Left ventricle myocardium inferior (tissue), 1 donor: Measurements from ENCODE around the gene MTMR12. TPM values are rescaled to one million over a fixed set of nuclear protein-coding genes. Genes with fewer than 3 reads are reported as not detected.

Experiments used
- DNase-seq: peaks from one replicate; pipeline ENCODE4 v3.0.0-alpha.2; 2020
- H3K27ac ChIP-seq: fragments of 200-600 bp; replicated peaks from 2 replicates; pipeline ENCODE4 v1.8.0; 2021
- H3K27me3 ChIP-seq: fragments of 200-600 bp; 2 replicates; pipeline ENCODE4 v1.8.0; 2021; ENCODE audit warnings: low read depth
- H3K36me3 ChIP-seq: fragments of 200-600 bp; 2 replicates; pipeline ENCODE4 v1.8.0; 2021
- H3K4me1 ChIP-seq: fragments of 200-600 bp; 2 replicates; pipeline ENCODE4 v1.8.0; 2021
- H3K4me3 ChIP-seq: fragments of 200-600 bp; 2 replicates; pipeline ENCODE4 v1.8.0; 2021; ENCODE audit warnings: mild to moderate bottlenecking, moderate library complexity
- H3K9me3 ChIP-seq: fragments of 200-600 bp; replicated peaks from 2 replicates; pipeline ENCODE4 v1.8.0; 2021
- intact Hi-C: fragments of 100-400 bp; cut with micrococcal nuclease; formaldehyde crosslinking; loops from one replicate; pipeline ENCODE4 v1.11.0; 2022
- total RNA-seq: library from RNA; stranded (reverse); fragmentation: NEBNext Ultra II Directional; extraction: Animal tissue kit (Norgen Biotek cat#: 25700); gene quantifications from one replicate; pipeline ENCODE4 v1.2.1, GENCODE V29; 2021
- TF ChIP-seq, protein P1 (sequence below): fragments of 200-600 bp; IDR thresholded peaks from 2 replicates; pipeline ENCODE4 v1.8.0; 2021; ENCODE audit warnings: antibody characterized with exemption, mild to moderate bottlenecking, borderline replicate concordance
- donor health status: DM: no; HTN: yes; CAD: no; lungs with severe emphysema.

MTMR12 gene
- total RNA-seq, 1 donor from 2014 or later, result 13.8 TPM

- intact Hi-C loops, result no loop called here
- peaks cover 84% of the 10 kb centered on the region for H3K36me3 ChIP-seq
- TF ChIP-seq, protein P1, sequence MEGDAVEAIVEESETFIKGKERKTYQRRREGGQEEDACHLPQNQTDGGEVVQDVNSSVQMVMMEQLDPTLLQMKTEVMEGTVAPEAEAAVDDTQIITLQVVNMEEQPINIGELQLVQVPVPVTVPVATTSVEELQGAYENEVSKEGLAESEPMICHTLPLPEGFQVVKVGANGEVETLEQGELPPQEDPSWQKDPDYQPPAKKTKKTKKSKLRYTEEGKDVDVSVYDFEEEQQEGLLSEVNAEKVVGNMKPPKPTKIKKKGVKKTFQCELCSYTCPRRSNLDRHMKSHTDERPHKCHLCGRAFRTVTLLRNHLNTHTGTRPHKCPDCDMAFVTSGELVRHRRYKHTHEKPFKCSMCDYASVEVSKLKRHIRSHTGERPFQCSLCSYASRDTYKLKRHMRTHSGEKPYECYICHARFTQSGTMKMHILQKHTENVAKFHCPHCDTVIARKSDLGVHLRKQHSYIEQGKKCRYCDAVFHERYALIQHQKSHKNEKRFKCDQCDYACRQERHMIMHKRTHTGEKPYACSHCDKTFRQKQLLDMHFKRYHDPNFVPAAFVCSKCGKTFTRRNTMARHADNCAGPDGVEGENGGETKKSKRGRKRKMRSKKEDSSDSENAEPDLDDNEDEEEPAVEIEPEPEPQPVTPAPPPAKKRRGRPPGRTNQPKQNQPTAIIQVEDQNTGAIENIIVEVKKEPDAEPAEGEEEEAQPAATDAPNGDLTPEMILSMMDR, result no peak
Observed at GRCh38 chr5:32270946-32271345, 41.8 kb downstream of the MTMR12 start.

GRCh38 chr5:32270178-32270577 lies 42.6 kb downstream of the MTMR12 start:
- Histone ChIP-seq H3K27ac (no peak overlapping the region), H3K9me3 (no peaks in the 10 kb centered on the region), H3K36me3 (peaks cover 91% of the 10 kb centered on the region), H3K4me3 (no peak overlapping the region), H3K27me3 (no peaks in the 10 kb centered on the region), H3K4me1 (peaks cover 21% of the 10 kb centered on the region)
- DNase-seq, result no peak
- intact Hi-C loops, result no loop called here
- TF ChIP-seq, protein P1, result no peak

More at GRCh38 chr5:32270946-32271345, 41.8 kb downstream of the MTMR12 start:
- Histone ChIP-seq H3K27ac (no peak overlapping the region), H3K4me1 (peaks cover 22% of the 10 kb centered on the region), H3K27me3 (no peaks in the 10 kb centered on the region), H3K4me3 (no peak overlapping the region), H3K9me3 (no peaks in the 10 kb centered on the region)
- no peak for DNase-seq

- Histone ChIP-seq H3K4me3 (no peak overlapping the region), H3K36me3 (peaks cover 90% of the 10 kb centered on the region), H3K4me1 (peaks cover 31% of the 10 kb centered on the region), H3K27ac (no peak overlapping the region), H3K27me3 (no peaks in the 10 kb centered on the region), H3K9me3 (no peaks in the 10 kb centered on the region)
- intact Hi-C loops, result no loop called here
- TF ChIP-seq, protein P1, result no peak
- DNase-seq, result no peak
Observed at GRCh38 chr5:32265902-32266301, 46.8 kb downstream of the MTMR12 start.

DNA sequence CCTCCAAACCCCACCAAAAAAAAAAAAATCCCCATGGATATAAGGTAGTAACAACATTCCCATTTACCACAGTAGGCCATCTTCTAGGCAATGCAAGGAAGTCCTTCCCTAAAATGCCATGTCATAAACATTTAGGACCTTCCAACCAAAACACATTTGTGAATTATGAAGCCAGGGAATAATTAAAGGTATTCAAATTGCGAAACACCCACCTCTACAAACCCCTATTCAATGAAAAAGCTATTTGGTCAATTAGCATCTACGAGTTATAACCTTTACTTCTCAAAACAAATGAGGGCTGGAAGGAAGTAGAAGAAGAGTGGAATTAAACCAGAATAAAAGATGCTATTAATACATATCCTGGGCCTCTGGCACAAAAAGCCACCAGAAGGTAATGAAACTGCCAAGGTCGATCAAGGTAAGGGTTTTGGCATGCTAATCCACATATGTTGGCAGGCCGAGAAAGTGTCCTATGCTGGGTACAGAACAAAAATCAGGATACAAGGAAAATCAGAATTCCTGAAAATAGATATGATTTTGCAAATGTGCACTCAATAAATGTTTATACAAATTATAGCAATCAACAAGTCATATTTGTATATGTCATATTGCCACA lies 47.7 kb downstream of the MTMR12 start:
- DNase-seq, result no peak
- H3K9me3 ChIP-seq, result no peaks in the 10 kb centered on the region
- no peak overlapping the region for H3K27ac ChIP-seq
- intact Hi-C loops, result no loop called here
- TF ChIP-seq, protein P1, result no peak
- no peaks in the 10 kb centered on the region for H3K27me3 ChIP-seq
- no peak overlapping the region for H3K4me3 ChIP-seq
- H3K4me1 ChIP-seq, result peaks cover 39% of the 10 kb centered on the region
- H3K36me3 ChIP-seq, result peaks cover 85% of the 10 kb centered on the region

DNA sequence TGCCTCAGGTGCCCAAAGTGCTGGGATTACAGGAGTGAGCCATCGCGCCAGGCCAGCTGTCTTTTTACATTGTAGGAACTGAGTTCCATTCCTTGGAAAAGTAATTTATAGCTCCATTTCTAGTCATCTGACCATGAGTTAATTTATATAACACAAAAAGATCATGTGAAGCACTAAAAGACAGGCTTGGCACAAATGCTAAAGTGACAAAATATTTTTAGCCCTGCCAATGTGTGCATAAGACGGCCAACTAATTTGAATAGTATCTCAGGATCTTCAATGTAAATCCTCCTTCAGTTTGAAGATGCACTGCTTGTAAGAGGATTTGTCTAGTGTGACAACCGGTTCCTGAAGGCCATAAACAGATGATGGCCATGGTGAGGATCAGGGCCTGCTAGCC lies 49.1 kb downstream of the MTMR12 start:
- intact Hi-C loops, result no loop called here
- no peaks in the 10 kb centered on the region for H3K27me3 ChIP-seq
- peaks cover 81% of the 10 kb centered on the region for H3K36me3 ChIP-seq
- H3K4me1 ChIP-seq, result peaks cover 41% of the 10 kb centered on the region
- H3K27ac ChIP-seq, result no peak overlapping the region
- no peaks in the 10 kb centered on the region for H3K9me3 ChIP-seq
- TF ChIP-seq, protein P1, result no peak
- DNase-seq, result no peak
- no peak overlapping the region for H3K4me3 ChIP-seq
